Middle frontal gyrus (tissue), 1 donor: ENCODE data around the gene TARDBP.
"Not testable (repeated sequence)": the region's sequence is repeated elsewhere in the genome, so short reads cannot be mapped to it uniquely, and the experiment has no call there.

ENCODE experiments used
- DNase-seq: peaks from one replicate; pipeline ENCODE4 v3.0.0-alpha.2; 2015; ENCODE audit warnings: low spot score; ENCODE audit errors: extremely low spot score

TARDBP gene

DNA sequence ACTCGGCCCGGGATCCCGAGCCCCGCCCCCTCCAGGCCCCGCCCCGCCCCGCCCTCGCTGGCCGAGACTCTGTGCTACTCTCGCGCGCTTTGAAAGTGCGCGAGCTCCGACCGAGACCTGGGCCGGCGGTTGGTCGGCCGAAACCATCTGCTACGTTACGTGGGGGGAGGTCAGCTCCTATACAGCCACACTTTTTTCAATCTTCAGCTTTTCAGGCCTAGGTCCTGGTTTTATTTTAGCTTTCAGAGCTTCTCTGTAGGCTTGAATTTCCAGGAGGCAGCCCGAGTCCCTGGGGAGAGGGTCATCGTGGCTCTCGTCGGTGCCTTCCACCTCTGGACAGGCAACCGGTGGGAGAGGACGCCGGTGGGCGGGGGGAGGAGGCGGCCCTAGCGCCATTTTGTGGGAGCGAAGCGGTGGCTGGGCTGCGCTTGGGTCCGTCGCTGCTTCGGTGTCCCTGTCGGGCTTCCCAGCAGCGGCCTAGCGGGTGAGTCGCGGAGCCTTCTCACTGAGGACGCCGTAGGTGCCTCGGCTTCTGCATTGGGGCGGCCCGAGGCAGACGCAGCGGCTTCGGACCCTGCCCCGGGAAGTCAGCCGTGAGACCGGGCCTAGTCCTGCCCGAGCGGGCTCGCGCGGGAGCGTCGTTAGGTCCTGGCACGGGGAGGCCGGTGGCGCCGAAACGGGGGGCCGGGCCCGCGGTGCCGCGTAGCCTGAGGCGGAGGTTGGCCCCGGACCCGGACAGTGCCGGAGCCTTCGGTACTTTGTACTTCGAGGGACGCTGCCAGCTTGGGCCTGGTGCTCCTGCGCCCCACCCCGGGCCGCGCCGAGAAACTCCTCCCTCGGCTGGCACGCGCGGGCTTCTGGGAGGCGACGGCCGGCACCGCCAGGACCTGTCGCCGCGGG lies at the start of gene TARDBP:
Gene TARDBP, plus strand, starts transcription at position 395 of the 900 bp plus-strand sequence. CDS start 1,074 bp downstream, outside the sequence.
- DNase-seq, result peak; percentile 82

DNA sequence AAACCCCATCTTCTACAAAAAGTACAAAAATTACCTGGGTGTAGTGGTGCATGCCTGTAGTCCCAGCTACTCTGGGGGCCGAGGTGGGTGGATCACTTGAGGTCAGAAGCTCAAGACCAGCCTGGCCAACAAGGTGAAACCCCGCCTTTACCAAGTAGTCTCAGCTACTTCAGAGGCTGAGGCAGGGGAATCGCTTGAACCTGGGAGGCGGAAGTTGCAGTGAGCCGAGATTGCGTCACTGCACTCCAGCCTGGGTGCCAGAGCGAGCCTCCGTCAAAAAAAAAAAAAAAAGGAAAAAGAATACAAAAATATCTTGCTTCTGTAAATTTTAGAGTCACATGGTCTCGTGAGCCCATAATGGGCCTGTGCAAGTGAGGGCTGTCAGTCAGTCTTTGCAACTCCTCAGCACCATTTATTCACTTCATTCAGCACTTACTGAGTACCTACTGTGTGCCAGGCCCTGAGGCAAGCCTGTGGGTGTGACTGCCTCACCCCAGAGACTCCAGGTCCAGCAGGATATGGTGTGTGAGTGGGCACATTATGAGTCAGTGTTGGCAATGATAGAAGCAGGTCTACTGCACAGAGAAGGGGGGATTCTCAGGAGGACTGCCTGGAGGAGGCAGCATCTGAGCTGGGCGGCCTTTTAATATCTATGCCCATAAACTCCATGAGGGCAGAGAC lies 46.8 kb upstream of the TARDBP start:
- DNase-seq, result no peak

DNA sequence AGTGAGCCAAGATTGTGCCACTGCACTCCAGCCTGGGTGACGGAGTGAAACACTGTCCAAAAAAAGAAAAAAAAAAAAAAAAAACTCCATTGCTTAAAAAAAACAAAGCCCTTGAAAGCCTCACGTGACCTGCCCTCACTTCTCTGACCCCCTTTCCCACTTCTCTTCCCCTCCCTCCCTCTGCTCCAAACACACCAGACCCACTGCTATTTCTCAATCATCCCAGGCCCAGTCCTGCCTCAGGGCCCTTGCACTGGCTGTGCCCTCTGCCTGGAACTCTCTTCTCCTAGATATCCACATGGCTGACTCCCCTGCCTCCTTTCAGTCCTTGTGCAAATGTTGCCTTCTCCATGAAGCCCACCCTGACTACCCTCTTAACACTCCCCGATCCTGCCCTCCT lies 45.4 kb upstream of the TARDBP start:
- DNase-seq, result no peak

GRCh38 chr1:10968411-10968826 lies 44.0 kb upstream of the TARDBP start:
- DNase-seq, result no peak

DNA sequence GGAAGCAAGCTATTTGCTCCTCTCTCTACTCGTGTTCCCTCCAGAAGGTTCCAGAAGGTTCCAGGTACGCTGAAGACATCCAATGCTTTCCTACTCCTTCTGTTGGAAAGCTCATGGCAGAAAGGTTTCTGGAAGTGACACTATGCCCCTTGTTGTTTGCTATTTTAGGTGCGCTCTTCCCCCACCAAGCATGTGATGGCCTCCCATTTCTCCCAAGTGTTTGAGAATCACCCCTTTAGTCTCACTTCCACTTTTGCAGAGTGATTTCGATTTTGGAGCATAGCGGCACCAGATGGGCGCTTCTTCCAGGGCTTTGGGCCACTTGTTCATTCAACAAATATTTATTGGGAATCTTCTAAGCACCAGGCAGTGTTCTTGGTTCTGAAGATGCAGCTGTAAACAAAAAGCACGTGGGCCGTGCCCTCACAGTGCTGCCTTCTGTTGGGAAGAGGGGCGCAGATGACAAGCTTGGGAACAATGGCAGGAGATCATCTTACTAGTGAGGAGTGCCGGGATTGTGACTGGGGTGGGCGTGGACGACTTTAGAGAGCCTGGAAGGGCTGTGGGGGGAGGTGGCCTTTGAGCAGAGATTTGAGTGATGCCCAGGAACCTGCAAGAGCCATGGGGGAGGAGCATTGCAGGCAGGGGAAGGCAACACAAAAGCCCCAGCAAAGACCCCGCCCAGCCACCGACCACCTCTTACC lies 43.0 kb upstream of the TARDBP start:
- no peak for DNase-seq

GRCh38 chr1:10969971-10970332 lies 42.5 kb upstream of the TARDBP start:
- DNase-seq, result no peak

DNA sequence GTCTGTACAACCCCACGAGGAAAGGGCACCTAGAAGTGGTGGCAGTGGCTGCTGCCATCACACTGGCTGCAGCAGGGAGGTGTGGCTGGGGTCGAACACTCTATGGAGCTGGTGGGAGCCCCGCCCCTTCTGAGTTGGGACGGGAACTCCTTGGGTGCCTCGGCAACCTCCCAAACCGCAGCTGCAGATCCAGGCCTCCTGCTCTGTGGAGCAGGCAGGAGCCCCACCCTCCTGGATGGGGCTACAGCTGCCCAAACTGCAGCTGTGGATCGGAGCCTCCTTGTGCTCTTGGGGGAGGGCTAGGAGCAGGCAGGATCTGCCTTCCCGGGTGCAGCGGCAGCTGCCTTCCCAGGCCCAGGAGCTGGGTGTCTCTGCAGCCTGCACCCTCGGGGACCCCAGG lies 38.9 kb upstream of the TARDBP start:
- DNase-seq, result no peak

- no peak for DNase-seq
Observed at GRCh38 chr1:10973956-10974881, 38.2 kb upstream of the TARDBP start.

DNA sequence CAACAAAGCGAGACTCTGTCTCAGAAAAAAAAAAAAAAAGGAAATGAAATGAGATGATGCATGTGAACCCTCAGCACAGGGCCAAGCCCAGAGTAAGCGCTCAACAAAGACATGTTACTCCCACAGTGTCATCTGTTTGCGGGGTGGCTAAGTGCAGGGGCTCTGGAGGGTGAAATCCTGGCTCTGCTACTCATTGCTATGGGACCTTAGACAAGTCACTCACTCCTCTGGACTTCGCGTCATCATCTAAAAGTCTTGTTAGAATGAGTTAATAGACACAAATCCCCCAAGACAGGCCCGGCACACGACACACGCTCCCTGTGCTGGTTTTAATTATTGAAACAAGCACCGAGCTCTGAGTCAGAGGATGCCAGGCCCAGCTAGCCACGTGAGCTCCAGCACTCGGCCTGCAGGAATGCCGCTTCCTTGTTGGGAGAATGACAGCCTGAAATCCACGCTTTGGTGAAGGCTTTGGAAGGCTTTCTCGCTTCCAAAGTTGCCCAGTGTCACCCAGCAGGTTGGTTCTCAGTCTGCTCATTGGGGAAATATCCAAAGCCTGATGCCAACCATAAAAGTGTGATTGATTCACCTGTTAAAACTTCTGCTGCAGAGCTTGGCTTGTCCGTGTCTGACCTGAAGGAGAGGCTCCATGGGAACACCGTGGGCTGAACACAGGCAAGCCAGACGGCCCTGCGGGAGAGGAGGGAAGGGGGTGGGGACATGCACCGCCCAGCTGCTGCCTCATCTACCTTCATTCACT lies 36.7 kb upstream of the TARDBP start:
- peak; percentile 21 for DNase-seq

- DNase-seq, result no peak
Observed at GRCh38 chr1:10978719-10979118, 33.7 kb upstream of the TARDBP start.

DNA sequence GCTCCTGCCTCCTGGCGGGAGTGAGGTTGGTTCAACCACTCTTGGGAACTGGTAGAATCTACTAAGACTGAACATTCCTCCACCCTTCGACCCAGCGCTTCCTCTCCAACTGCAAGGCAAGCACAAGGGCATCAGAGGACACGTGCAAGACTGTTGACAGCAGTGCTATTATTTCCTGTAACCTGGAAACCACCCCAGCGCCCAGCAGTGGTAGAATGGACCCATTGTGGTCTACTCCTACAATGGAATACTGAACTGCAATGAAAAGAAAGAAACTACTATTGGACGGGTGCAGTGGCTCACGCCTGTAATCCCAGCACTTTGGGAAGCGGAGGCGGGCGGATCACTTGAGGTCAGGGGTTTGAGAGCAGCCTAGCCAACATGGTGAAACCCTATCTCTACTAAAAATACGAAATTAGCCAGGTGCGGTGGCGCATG lies 33.0 kb upstream of the TARDBP start:
- DNase-seq, result peak; percentile 48

- peak; percentile 71 for DNase-seq
Observed at GRCh38 chr1:10980094-10980577, 32.3 kb upstream of the TARDBP start.

DNA sequence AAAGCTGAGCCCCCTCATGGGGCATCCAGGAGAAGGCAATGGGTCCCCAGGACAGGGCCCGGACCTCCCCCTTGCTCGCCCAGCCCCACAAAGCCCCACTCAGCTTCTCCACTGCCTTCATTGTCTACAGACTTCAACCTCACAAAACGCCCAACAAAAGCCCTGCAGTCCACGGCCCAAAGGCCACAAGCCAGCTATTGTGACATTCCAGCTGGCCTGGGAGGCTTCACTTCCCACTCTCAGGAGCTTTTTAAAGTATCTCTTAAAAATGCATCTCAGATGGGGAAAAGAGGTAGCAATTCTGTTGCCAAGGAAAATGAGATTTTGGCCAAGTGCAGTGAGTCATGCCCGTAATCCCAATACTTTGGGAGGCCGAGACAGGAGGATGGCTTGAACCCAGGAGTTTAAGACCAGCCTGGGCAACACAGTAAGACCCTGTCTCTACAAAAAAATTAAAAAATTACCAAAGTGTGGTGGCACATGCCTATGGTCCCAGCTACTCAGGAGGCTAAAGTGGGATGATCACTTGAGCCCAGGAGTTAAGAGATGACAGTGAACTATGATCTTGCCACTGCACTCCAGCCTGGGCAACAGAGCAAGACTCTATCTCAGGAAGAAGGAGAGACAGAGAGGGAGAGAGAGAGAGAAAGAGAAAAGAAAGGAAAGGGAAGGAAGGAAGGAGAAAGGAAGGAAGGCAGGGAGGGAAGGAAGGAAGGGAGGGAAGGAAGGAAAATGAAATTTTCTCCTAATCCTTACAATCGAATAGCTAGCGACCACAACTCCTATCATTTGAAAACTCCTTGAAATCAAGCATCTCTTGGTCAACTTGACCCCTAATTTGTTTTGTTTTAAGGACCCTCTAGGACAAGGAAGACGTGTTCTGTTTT lies 31.4 kb upstream of the TARDBP start:
- DNase-seq, result peak; percentile 76

DNA sequence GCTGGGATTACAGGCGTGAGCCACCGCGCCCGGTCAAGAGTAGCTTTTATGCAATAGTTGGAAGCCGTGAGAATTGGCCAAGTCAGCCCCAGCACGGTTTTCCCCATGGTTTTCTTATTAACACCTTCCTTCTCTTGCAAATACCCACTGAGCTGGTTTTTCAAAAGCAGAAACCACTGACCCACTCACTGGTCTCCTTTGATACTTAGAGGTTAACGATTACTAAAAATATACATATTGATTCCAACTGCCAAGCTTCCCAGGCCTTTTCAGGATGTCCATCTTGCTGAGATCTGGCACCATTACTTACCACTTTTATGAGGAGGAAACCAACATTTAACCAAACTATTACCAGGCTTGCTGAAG lies 25.9 kb upstream of the TARDBP start:
- no peak for DNase-seq

DNA sequence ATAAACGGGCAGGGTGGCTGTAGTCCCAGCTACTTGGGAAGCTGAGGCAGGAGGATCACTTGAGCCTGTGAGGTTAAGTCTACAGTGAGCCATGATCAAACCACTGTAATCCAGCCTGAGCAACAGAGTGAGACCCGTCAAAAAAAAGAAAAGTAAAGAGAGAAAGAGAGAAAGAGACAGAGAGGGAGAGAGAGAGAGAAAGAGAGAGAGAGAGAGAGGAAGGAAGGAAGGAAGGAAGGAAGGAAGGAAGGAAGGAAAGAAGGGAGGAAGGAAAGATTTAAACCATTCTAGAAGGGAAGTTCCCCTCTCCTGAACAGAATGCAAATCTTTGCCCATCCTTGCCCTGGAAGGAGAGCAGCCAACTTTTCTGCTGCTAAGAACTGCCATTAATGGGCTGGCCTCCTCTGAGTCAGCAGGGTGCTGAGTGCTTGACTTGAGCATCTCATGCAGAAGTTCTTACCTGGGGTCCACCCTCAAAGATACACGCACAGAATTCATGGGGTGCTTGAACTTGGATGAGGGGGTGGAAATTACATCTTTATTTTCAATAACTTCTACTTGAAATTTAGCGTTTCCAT lies 24.5 kb upstream of the TARDBP start:
- no peak for DNase-seq

DNA sequence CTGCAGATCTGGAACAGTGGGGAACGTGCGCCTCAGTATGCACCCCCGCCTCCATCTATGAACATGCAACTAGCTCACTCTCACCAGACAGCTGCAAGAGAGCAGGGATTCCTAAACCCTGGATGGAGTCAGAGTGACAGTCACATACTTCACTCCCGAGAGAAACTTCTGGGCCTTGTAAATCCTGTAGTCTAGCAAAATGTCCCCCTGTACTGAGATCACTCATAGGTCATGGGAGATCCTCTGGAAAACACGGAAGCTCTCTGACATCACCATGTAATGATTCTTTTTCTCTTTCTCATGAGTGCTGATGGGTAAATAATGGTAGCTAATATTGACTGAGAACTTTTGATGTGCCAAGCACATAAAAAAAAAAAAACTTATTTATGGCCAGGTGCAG lies 23.4 kb upstream of the TARDBP start:
- DNase-seq, result no peak

DNA sequence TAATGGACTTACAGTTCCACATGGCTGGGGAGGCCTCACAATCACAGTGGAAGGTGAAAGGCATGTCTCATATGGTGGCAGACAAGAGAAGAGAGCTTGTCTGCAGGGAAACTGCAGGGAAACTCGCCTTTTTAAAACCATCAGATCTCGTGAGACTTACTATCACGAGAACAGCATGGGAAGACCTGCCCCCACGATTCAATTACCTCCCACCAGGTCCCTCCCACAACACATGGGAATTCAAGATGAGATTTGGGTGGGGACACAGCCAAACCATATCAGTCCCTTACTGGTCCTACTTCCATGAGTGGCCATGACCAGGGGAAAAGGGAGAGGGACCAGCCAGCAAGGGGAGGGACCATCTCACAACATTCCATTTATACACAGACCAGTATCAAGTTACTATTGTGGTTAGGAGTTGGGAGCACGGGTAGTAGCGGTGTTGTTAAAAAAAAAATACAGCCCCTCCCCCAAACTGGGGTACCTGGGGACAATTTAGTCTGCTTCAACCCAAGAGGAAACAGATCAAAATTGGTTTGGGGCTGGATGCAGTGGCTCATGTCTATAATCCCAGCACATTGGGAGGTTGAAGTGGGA lies 22.4 kb upstream of the TARDBP start:
- DNase-seq, result not testable (repeated sequence)

DNA sequence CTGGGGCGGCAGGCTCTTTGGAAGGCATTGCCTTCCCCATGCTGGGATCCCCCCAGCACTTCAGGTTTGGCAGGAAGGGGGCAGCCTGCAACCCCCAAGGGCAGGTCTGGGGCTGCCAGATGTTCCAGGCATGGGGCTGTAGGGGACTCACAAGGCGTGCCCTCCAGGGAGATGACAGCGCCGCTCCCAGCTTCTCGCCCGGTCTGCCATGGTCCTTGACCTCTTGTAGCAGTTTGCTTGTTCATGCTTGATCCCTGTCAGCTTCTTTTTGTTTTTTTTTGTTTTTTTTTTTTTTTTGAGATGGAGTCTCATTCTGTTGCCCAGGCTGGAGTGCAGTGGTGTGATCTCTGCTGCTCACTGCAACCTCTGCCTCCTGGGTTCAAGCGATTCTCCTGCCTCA lies 21.6 kb upstream of the TARDBP start:
- no peak for DNase-seq
